ENCODE data around the gene CLIC5. TPM values are rescaled to one million over a fixed set of nuclear protein-coding genes. Genes with fewer than 3 reads are reported as not detected.

The CLIC5 gene
- total and polyA plus RNA-seq, 9 donors = 8.5 to 15.4 (median 14.2) TPM

GRCh38 chr6:45984788-45985425, 30.8 kb downstream of the CLIC5 start:
- no peaks in the 10 kb centered on the region for H3K36me3 ChIP-seq (ENCODE audit: control insufficient read depth, insufficient read depth, low read length)
- peaks cover 10% of the 10 kb centered on the region for H3K4me1 ChIP-seq (ENCODE audit: control insufficient read depth, insufficient read depth, low read length)
- no peak for DNase-seq
- H3K27ac ChIP-seq (ENCODE audit: low read length) = no peak overlapping the region
- no peak overlapping the region for H3K4me3 ChIP-seq (ENCODE audit: low read length)
- H3K27me3 ChIP-seq (ENCODE audit: control insufficient read depth, insufficient read depth, low read length) = no peaks in the 10 kb centered on the region
- no peaks in the 10 kb centered on the region for H3K9me3 ChIP-seq (replicated peaks; ENCODE audit: control insufficient read depth, low read depth, low read length)
- WGBS (ENCODE audit: insufficient coverage) = 80% methylated on average over 1 of the region's 5 CpGs

GRCh38 chr6:45984347-45984746, 31.3 kb downstream of the CLIC5 start:
- no peaks in the 10 kb centered on the region for H3K27me3 ChIP-seq (ENCODE audit: control insufficient read depth, insufficient read depth, low read length)
- no peak overlapping the region for H3K4me3 ChIP-seq (ENCODE audit: low read length)
- 100% methylated on average over 1 of the region's 7 CpGs for WGBS (ENCODE audit: insufficient coverage)
- no peak overlapping the region for H3K27ac ChIP-seq (ENCODE audit: low read length)
- no peak for DNase-seq
- H3K36me3 ChIP-seq (ENCODE audit: control insufficient read depth, insufficient read depth, low read length) = no peaks in the 10 kb centered on the region
- no peaks in the 10 kb centered on the region for H3K9me3 ChIP-seq (replicated peaks; ENCODE audit: control insufficient read depth, low read depth, low read length)
- H3K4me1 ChIP-seq (ENCODE audit: control insufficient read depth, insufficient read depth, low read length) = peaks cover 10% of the 10 kb centered on the region

GRCh38 chr6:45983062-45983461, 32.6 kb downstream of the CLIC5 start:
- Histone ChIP-seq H3K4me1 (ENCODE audit: control insufficient read depth, insufficient read depth, low read length) (peaks cover 10% of the 10 kb centered on the region), H3K36me3 (ENCODE audit: control insufficient read depth, insufficient read depth, low read length) (no peaks in the 10 kb centered on the region), H3K27me3 (ENCODE audit: control insufficient read depth, insufficient read depth, low read length) (no peaks in the 10 kb centered on the region), H3K4me3 (ENCODE audit: low read length) (no peak overlapping the region), H3K27ac (ENCODE audit: low read length) (no peak overlapping the region), H3K9me3 (replicated peaks; ENCODE audit: control insufficient read depth, low read depth, low read length) (no peaks in the 10 kb centered on the region)
- DNase-seq = no peak
- WGBS (ENCODE audit: insufficient coverage) = 33% methylated on average over 1 of the region's 1 CpG

GRCh38 chr6:45982280-45983036, 33.2 kb downstream of the CLIC5 start:
- Histone ChIP-seq H3K36me3 (ENCODE audit: control insufficient read depth, insufficient read depth, low read length) (no peaks in the 10 kb centered on the region), H3K27me3 (ENCODE audit: control insufficient read depth, insufficient read depth, low read length) (no peaks in the 10 kb centered on the region), H3K9me3 (replicated peaks; ENCODE audit: control insufficient read depth, low read depth, low read length) (no peaks in the 10 kb centered on the region), H3K27ac (ENCODE audit: low read length) (no peak overlapping the region), H3K4me3 (ENCODE audit: low read length) (no peak overlapping the region), H3K4me1 (ENCODE audit: control insufficient read depth, insufficient read depth, low read length) (peaks cover 7% of the 10 kb centered on the region)
- no peak for DNase-seq
- 38% methylated on average over 2 of the region's 9 CpGs for WGBS (ENCODE audit: insufficient coverage)

GRCh38 chr6:45981046-45981445, 34.6 kb downstream of the CLIC5 start:
- no CpG with 5 or more reads among the region's 3 CpGs for WGBS (ENCODE audit: insufficient coverage)
- no peak overlapping the region for H3K4me3 ChIP-seq (ENCODE audit: low read length)
- no peak for DNase-seq
- no peaks in the 10 kb centered on the region for H3K27me3 ChIP-seq (ENCODE audit: control insufficient read depth, insufficient read depth, low read length)
- no peak overlapping the region for H3K27ac ChIP-seq (ENCODE audit: low read length)
- no peaks in the 10 kb centered on the region for H3K9me3 ChIP-seq (replicated peaks; ENCODE audit: control insufficient read depth, low read depth, low read length)
- H3K4me1 ChIP-seq (ENCODE audit: control insufficient read depth, insufficient read depth, low read length) = peaks cover under 1% of the 10 kb centered on the region
- no peaks in the 10 kb centered on the region for H3K36me3 ChIP-seq (ENCODE audit: control insufficient read depth, insufficient read depth, low read length)

- DNase-seq = no peak
- H3K27ac ChIP-seq (ENCODE audit: low read length) = no peak overlapping the region
- H3K9me3 ChIP-seq (replicated peaks; ENCODE audit: control insufficient read depth, low read depth, low read length) = peaks cover 5% of the 10 kb centered on the region
- no peaks in the 10 kb centered on the region for H3K27me3 ChIP-seq (ENCODE audit: control insufficient read depth, insufficient read depth, low read length)
- no peaks in the 10 kb centered on the region for H3K36me3 ChIP-seq (ENCODE audit: control insufficient read depth, insufficient read depth, low read length)
- WGBS (ENCODE audit: insufficient coverage) = no CpG with 5 or more reads among the region's 2 CpGs
- H3K4me1 ChIP-seq (ENCODE audit: control insufficient read depth, insufficient read depth, low read length) = no peaks in the 10 kb centered on the region
- no peak overlapping the region for H3K4me3 ChIP-seq (ENCODE audit: low read length)
Observed at GRCh38 chr6:45979311-45979710, 36.3 kb downstream of the CLIC5 start.

- Histone ChIP-seq H3K27ac (ENCODE audit: low read length) (no peak overlapping the region), H3K4me3 (ENCODE audit: low read length) (no peak overlapping the region), H3K27me3 (ENCODE audit: control insufficient read depth, insufficient read depth, low read length) (no peaks in the 10 kb centered on the region), H3K9me3 (replicated peaks; ENCODE audit: control insufficient read depth, low read depth, low read length) (peaks cover 5% of the 10 kb centered on the region), H3K4me1 (ENCODE audit: control insufficient read depth, insufficient read depth, low read length) (no peaks in the 10 kb centered on the region), H3K36me3 (ENCODE audit: control insufficient read depth, insufficient read depth, low read length) (no peaks in the 10 kb centered on the region)
- DNase-seq = no peak
Observed at GRCh38 chr6:45974596-45974995, 41.1 kb downstream of the CLIC5 start.

GRCh38 chr6:45972795-45973503, 42.7 kb downstream of the CLIC5 start:
- H3K4me3 ChIP-seq (ENCODE audit: low read length) = no peak overlapping the region
- H3K27ac ChIP-seq (ENCODE audit: low read length) = no peak overlapping the region
- no peak for DNase-seq
- no peaks in the 10 kb centered on the region for H3K4me1 ChIP-seq (ENCODE audit: control insufficient read depth, insufficient read depth, low read length)
- H3K9me3 ChIP-seq (replicated peaks; ENCODE audit: control insufficient read depth, low read depth, low read length) = peaks cover 5% of the 10 kb centered on the region
- 69% methylated on average over 2 of the region's 4 CpGs for WGBS (ENCODE audit: insufficient coverage)
- no peaks in the 10 kb centered on the region for H3K36me3 ChIP-seq (ENCODE audit: control insufficient read depth, insufficient read depth, low read length)
- no peaks in the 10 kb centered on the region for H3K27me3 ChIP-seq (ENCODE audit: control insufficient read depth, insufficient read depth, low read length)

- Histone ChIP-seq H3K9me3 (replicated peaks; ENCODE audit: control insufficient read depth, low read depth, low read length) (peaks cover 5% of the 10 kb centered on the region), H3K36me3 (ENCODE audit: control insufficient read depth, insufficient read depth, low read length) (no peaks in the 10 kb centered on the region), H3K27me3 (ENCODE audit: control insufficient read depth, insufficient read depth, low read length) (no peaks in the 10 kb centered on the region), H3K27ac (ENCODE audit: low read length) (no peak overlapping the region), H3K4me3 (ENCODE audit: low read length) (no peak overlapping the region), H3K4me1 (ENCODE audit: control insufficient read depth, insufficient read depth, low read length) (no peaks in the 10 kb centered on the region)
- DNase-seq = peak; percentile 17
- no CpG with 5 or more reads among the region's 6 CpGs for WGBS (ENCODE audit: insufficient coverage)
Observed at GRCh38 chr6:45971287-45971686, 44.4 kb downstream of the CLIC5 start.

GRCh38 chr6:45970326-45970725, 45.3 kb downstream of the CLIC5 start:
- H3K27ac ChIP-seq (ENCODE audit: low read length) = peak overlapping the region; percentile 0
- no peaks in the 10 kb centered on the region for H3K4me1 ChIP-seq (ENCODE audit: control insufficient read depth, insufficient read depth, low read length)
- no CpG with 5 or more reads among the region's 2 CpGs for WGBS (ENCODE audit: insufficient coverage)
- DNase-seq = peak; percentile 20
- H3K4me3 ChIP-seq (ENCODE audit: low read length) = no peak overlapping the region
- H3K9me3 ChIP-seq (replicated peaks; ENCODE audit: control insufficient read depth, low read depth, low read length) = peaks cover 4% of the 10 kb centered on the region
- H3K36me3 ChIP-seq (ENCODE audit: control insufficient read depth, insufficient read depth, low read length) = no peaks in the 10 kb centered on the region
- H3K27me3 ChIP-seq (ENCODE audit: control insufficient read depth, insufficient read depth, low read length) = no peaks in the 10 kb centered on the region

All from muscle of leg (tissue), 11 donors.